Activated naive CD8-positive, alpha-beta T cell treated with anti-CD3 and anti-CD28 coated beads, Interleukin-2, amount 10 ng/mL, durations not matched to agents 7 days and 5 days (primary cell): ENCODE data around the gene PDE4B. TPM values are rescaled to one million over a fixed set of nuclear protein-coding genes. Genes with fewer than 3 reads are reported as not detected.

Experiments used
- ATAC-seq: fragments of 150-1000 bp; cut with Tn5 transposase; one replicate; pipeline ENCODE4 v1.10.0; 2021; ENCODE audit warnings: low read depth, moderate library complexity
- POLR2A ChIA-PET: fragments of 350-600 bp; sonication (Branson Sonifier 250); formaldehyde crosslinking; loops from one replicate; lab custom pipeline; 2021; ENCODE audit warnings: antibody characterized with exemption; lab: Charles Lee
- DNase-seq: peaks from one replicate; pipeline ENCODE4 v3.0.0; 2021
- H3K27ac Mint-ChIP-seq: one replicate; pipeline ENCODE4 v1.8.0; 2022; ENCODE audit warnings: mild to moderate bottlenecking, mixed read lengths
- H3K27me3 Mint-ChIP-seq: one replicate; pipeline ENCODE4 v1.8.0; 2022; ENCODE audit warnings: mild to moderate bottlenecking, moderate library complexity, mixed read lengths
- H3K36me3 Mint-ChIP-seq: one replicate; pipeline ENCODE4 v1.8.0; 2021; ENCODE audit warnings: mild to moderate bottlenecking, mixed read lengths
- H3K4me1 Mint-ChIP-seq: one replicate; pipeline ENCODE4 v1.8.0; 2021; ENCODE audit warnings: mixed read lengths
- H3K4me3 Mint-ChIP-seq: one replicate; pipeline ENCODE4 v1.8.0; 2022; ENCODE audit warnings: mild to moderate bottlenecking, moderate library complexity, mixed read lengths
- H3K9me3 Mint-ChIP-seq: one replicate; pipeline ENCODE4 v1.8.0; 2021; ENCODE audit warnings: mixed read lengths
- total RNA-seq, 2 experiments: library from RNA; stranded (reverse); gene quantifications; one replicate each; pipeline ENCODE4 v1.2.3, GENCODE V29; 2021

PDE4B gene
- total RNA-seq, 2 experiments from 2014 or later: 36.1 to 40.0 TPM

GRCh38 chr1:65788762-65789161, 3.9 kb upstream of the PDE4B start:
- no peaks in the 10 kb centered on the region for H3K36me3 Mint-ChIP-seq
- no peak overlapping the region for H3K4me3 Mint-ChIP-seq
- H3K27ac Mint-ChIP-seq: no peak overlapping the region
- H3K9me3 Mint-ChIP-seq: peaks cover 10% of the 10 kb centered on the region
- DNase-seq (no peak), ATAC-seq (no peak)
- peaks cover 3% of the 10 kb centered on the region for H3K4me1 Mint-ChIP-seq
- POLR2A ChIA-PET: no interaction called here
- peaks cover 37% of the 10 kb centered on the region for H3K27me3 Mint-ChIP-seq

- Mint-ChIP-seq H3K27ac (no peak overlapping the region), H3K9me3 (peaks cover 10% of the 10 kb centered on the region), H3K4me1 (peaks cover 4% of the 10 kb centered on the region), H3K27me3 (peaks cover 61% of the 10 kb centered on the region), H3K4me3 (no peak overlapping the region), H3K36me3 (no peaks in the 10 kb centered on the region)
- no peak for ATAC-seq
- no peak for DNase-seq
- POLR2A ChIA-PET: interaction anchor here (0.5 kb wide), 1 partner anchor 1567 kb away, joined by 3 read pairs; no protein-coding TSS in a partner anchor
These were observed 1.3 kb upstream of the PDE4B start for GRCh38 chr1:65791396-65791795.

DNA sequence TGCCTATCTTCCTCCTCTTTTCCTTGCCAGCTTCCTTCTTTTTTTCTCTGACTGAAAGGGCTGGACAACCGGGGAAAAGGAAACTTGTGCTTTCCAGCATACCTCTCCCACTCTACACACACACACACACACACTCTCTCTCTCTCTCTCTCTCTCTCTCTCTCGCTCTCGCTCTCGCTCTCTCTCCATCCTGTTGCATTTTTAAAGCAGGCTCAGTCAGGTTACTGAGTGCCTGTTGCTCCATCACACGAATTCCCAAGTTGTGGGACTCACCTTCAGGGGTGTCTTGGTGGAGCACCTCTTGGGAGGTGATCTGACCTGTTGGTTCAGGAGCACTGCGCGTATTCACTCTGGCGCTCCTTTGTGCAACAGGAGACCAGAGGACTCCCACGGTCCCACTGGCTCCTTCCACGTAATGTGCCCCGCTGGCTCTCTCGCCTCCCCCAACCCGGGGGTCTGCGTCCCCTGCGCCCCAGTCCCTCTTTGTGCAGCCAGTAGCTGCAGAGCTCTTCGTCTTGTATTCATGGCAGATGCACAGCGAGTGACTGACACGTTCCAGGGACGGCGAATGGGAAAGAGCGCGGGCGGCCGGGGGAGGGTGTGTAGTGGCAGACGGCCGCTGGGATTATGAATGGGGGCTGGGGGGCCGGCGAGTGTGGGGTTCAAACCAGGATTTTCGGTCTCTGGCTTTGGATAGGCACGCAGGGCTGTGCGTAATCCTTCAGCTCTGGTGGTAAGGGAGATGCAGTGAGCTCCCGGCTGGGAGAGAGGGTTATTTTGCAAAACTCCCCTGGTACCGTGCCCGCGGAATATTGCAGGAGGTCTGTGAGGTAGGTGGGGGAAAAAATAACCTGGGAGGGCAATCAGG, 660 bp upstream of the PDE4B start:
- H3K4me3 Mint-ChIP-seq: no peak overlapping the region
- H3K27ac Mint-ChIP-seq: no peak overlapping the region
- H3K27me3 Mint-ChIP-seq: peaks cover 64% of the 10 kb centered on the region
- no peak for DNase-seq
- peaks cover 4% of the 10 kb centered on the region for H3K4me1 Mint-ChIP-seq
- no peak for ATAC-seq
- no peaks in the 10 kb centered on the region for H3K36me3 Mint-ChIP-seq
- peaks cover 10% of the 10 kb centered on the region for H3K9me3 Mint-ChIP-seq
- POLR2A ChIA-PET: no interaction called here

DNA sequence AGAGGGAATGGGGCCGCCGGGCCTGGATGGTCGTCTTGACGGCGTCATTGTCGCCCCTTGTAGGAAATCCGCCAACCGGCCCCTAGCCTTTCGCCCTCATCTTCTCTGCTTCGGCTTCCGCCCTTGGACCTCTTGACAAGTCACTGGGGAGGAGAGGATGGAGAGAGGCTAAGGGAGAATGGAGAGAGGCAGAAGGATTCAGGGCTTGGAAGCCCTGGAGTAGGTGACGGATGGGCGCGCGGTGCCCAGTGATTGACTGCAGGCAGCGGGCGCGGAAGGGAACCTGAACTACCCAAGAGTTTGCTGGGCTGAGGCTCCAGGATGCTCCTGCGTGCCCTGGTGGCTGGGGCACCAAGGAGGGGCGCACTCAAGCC, 651 bp downstream of the PDE4B start:
- H3K36me3 Mint-ChIP-seq: no peaks in the 10 kb centered on the region
- DNase-seq (peak; percentile 27), ATAC-seq (no peak)
- POLR2A ChIA-PET: no interaction called here
- peak overlapping the region; percentile 25 for H3K4me3 Mint-ChIP-seq
- peaks cover 8% of the 10 kb centered on the region for H3K9me3 Mint-ChIP-seq
- peaks cover 61% of the 10 kb centered on the region for H3K27me3 Mint-ChIP-seq
- peaks cover 4% of the 10 kb centered on the region for H3K4me1 Mint-ChIP-seq
- no peak overlapping the region for H3K27ac Mint-ChIP-seq

DNA sequence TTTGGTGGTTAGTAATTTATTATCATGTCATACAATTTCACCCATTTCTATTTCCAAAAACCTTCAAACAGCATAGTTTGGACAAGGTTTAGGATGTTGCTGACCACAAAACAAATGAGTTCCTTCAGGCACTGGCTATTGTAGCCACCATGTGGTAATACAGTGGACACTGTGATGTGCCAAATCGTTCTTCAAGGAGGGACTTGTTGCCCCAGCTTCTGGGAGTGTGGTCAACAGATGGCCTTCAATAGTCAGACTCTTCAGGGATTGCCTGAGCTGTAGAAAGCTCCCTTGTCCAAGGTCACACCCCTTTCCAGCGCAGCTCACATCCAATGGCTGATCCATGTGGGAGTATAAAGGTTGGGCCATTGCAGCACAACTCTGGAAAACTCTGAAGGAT, 2.6 kb downstream of the PDE4B start:
- peaks cover 4% of the 10 kb centered on the region for H3K4me1 Mint-ChIP-seq
- no peak for ATAC-seq
- POLR2A ChIA-PET: no interaction called here
- H3K4me3 Mint-ChIP-seq: no peak overlapping the region
- H3K36me3 Mint-ChIP-seq: no peaks in the 10 kb centered on the region
- H3K9me3 Mint-ChIP-seq: peaks cover 2% of the 10 kb centered on the region
- no peak overlapping the region for H3K27ac Mint-ChIP-seq
- H3K27me3 Mint-ChIP-seq: peaks cover 70% of the 10 kb centered on the region
- no peak for DNase-seq

DNA sequence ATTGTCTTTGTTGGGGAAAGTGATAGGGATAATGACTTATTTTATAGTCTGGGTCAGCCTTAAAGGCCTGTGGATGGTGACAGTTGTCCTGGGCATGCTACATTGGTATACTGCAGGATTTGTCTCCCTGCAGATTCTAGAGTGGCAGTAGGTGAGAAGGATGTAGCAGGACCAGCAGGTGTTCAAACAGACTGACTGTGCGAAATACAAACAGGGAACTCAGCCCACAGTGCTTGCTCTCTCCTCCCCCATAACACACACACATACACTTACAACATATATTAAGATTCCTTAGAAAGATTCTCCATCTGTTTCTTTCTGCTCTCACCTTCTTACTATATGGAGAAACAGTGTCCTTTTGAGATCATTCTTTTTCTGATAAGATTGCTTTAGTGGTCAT, 6.9 kb downstream of the PDE4B start:
- H3K27ac Mint-ChIP-seq: no peak overlapping the region
- peaks cover 50% of the 10 kb centered on the region for H3K27me3 Mint-ChIP-seq
- H3K4me3 Mint-ChIP-seq: no peak overlapping the region
- no peaks in the 10 kb centered on the region for H3K36me3 Mint-ChIP-seq
- ATAC-seq (no peak), DNase-seq (no peak)
- H3K9me3 Mint-ChIP-seq: no peaks in the 10 kb centered on the region
- POLR2A ChIA-PET: no interaction called here
- H3K4me1 Mint-ChIP-seq: no peaks in the 10 kb centered on the region

DNA sequence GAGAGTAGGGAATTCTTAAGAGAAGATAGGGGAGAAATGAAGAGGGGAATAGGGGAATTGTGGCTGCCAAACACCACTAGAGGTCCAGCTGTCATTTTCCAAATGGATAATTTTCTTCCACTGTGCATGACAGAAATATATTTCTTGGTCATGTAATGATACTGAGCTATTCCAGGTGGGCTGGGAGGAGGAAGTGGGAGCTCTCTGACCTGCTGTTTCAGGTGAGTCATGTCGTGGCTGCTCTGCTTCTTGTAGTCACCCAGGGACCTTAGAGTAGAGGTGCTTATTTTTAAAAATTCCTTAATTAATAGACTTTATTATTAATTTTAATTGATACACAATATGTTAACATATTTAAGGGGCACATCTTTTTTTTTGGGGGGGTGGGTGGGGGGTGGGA, 11.9 kb downstream of the PDE4B start:
- Mint-ChIP-seq H3K27ac (no peak overlapping the region), H3K4me1 (no peaks in the 10 kb centered on the region), H3K27me3 (peaks cover 52% of the 10 kb centered on the region), H3K36me3 (peaks cover 4% of the 10 kb centered on the region), H3K9me3 (peaks cover 5% of the 10 kb centered on the region), H3K4me3 (no peak overlapping the region)
- ATAC-seq: no peak
- DNase-seq: no peak
- POLR2A ChIA-PET: no interaction called here

DNA sequence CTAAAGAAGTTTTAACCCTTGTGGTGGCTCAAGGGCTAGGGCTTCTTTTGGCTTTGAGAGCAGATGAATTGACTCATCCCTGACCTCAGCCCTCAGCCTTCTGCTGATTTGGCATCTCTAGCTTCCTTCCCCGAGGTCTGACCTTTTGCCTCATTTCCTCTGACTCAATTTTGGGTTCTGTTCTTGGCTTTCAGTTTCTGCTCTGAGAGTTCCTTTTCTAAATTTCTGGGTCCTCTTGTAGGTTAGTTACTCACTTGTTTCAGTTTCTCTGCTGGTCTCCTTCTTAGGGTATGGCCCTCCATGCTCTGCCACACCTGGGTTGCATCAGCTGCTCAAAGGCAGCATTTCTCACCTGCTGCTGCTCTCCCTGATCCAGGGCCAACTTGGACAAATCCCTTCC, 19.4 kb downstream of the PDE4B start:
- Mint-ChIP-seq H3K9me3 (peaks cover 8% of the 10 kb centered on the region), H3K27ac (peak overlapping the region; percentile 91), H3K27me3 (peaks cover 18% of the 10 kb centered on the region), H3K4me1 (peaks cover 17% of the 10 kb centered on the region), H3K4me3 (peak overlapping the region; percentile 44), H3K36me3 (peaks cover 16% of the 10 kb centered on the region)
- POLR2A ChIA-PET: interaction anchor here (0.7 to 0.8 kb wide), 2 partner anchors 19 to 1113 kb away, joined by 3 to 4 read pairs; partner anchors contain the start of genes DNAI4 and MIER1
- peak; percentile 97 for ATAC-seq
- peak; percentile 35 for DNase-seq

- H3K4me1 Mint-ChIP-seq: peaks cover 17% of the 10 kb centered on the region
- H3K36me3 Mint-ChIP-seq: peaks cover 12% of the 10 kb centered on the region
- peaks cover 3% of the 10 kb centered on the region for H3K9me3 Mint-ChIP-seq
- ATAC-seq: no peak
- H3K27me3 Mint-ChIP-seq: peaks cover 9% of the 10 kb centered on the region
- no peak overlapping the region for H3K4me3 Mint-ChIP-seq
- DNase-seq: no peak
- no peak overlapping the region for H3K27ac Mint-ChIP-seq
- POLR2A ChIA-PET: interaction anchor here (0.7 kb wide), 1 partner anchor 447 kb away, joined by 3 read pairs; no protein-coding TSS in a partner anchor
These were observed 21.3 kb downstream of the PDE4B start for GRCh38 chr1:65813956-65814355.

GRCh38 chr1:65814752-65815151, 22.1 kb downstream of the PDE4B start:
- peaks cover 12% of the 10 kb centered on the region for H3K27me3 Mint-ChIP-seq
- ATAC-seq: no peak
- POLR2A ChIA-PET: no interaction called here

DNA sequence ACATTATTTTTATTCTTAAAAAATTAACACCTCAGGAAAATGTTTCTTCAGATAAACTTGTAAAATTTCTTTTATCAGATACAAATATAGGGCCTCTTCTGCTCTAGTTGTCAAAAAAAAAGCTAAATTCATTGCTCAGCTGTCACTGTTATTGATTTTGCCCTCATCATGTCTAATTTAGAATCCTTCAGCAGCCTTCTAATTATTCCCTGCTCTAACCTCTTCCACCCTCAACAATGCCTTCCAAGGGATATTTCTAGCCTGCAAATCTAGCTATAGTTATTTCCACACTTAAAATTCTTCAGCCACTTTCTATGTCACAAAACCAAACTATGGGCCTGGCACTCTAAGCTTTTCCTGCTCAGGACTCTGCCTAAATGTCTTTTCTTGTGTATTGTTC, 25.2 kb downstream of the PDE4B start:
- no peak for DNase-seq
- POLR2A ChIA-PET: no interaction called here
- peaks cover 1% of the 10 kb centered on the region for H3K9me3 Mint-ChIP-seq
- H3K36me3 Mint-ChIP-seq: peaks cover 9% of the 10 kb centered on the region
- H3K27ac Mint-ChIP-seq: no peak overlapping the region
- H3K4me1 Mint-ChIP-seq: peaks cover 5% of the 10 kb centered on the region
- no peak for ATAC-seq
- no peak overlapping the region for H3K4me3 Mint-ChIP-seq
- peaks cover 25% of the 10 kb centered on the region for H3K27me3 Mint-ChIP-seq

More at GRCh38 chr1:65814752-65815151, 22.1 kb downstream of the PDE4B start:
- H3K4me1 Mint-ChIP-seq: peaks cover 17% of the 10 kb centered on the region
- H3K9me3 Mint-ChIP-seq: peaks cover 3% of the 10 kb centered on the region
- no peak for DNase-seq
- H3K36me3 Mint-ChIP-seq: peaks cover 12% of the 10 kb centered on the region
- H3K27ac Mint-ChIP-seq: no peak overlapping the region
- no peak overlapping the region for H3K4me3 Mint-ChIP-seq

DNA sequence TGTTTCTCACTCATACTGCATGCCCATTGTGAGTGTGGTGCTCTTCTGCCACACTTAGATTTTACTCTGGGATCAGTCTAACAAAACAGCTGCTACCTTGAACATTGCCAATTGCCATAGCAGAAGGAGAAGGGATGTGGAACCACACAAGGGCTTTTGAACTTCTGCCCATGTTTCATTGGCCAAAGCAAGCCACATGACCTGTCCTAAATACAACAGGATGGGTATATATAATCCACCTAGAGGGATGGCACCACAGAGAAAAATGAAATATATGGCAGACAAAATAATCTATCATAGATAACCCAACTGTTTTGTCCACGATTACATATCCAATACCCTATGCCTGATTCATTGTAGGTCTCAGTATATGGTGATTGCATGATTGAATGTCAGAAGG, 26.3 kb downstream of the PDE4B start:
- DNase-seq (no peak), ATAC-seq (no peak)
- POLR2A ChIA-PET: no interaction called here
- H3K9me3 Mint-ChIP-seq: peaks cover 3% of the 10 kb centered on the region
- no peak overlapping the region for H3K27ac Mint-ChIP-seq
- peaks cover 29% of the 10 kb centered on the region for H3K27me3 Mint-ChIP-seq
- peaks cover 1% of the 10 kb centered on the region for H3K4me1 Mint-ChIP-seq
- no peaks in the 10 kb centered on the region for H3K36me3 Mint-ChIP-seq
- no peak overlapping the region for H3K4me3 Mint-ChIP-seq

- DNase-seq (no peak), ATAC-seq (no peak)
- Mint-ChIP-seq H3K4me1 (peaks cover 1% of the 10 kb centered on the region), H3K9me3 (peaks cover 3% of the 10 kb centered on the region), H3K36me3 (no peaks in the 10 kb centered on the region), H3K27ac (no peak overlapping the region), H3K4me3 (no peak overlapping the region), H3K27me3 (peaks cover 33% of the 10 kb centered on the region)
- POLR2A ChIA-PET: no interaction called here
These were observed 28.3 kb downstream of the PDE4B start for GRCh38 chr1:65820983-65821382.

DNA sequence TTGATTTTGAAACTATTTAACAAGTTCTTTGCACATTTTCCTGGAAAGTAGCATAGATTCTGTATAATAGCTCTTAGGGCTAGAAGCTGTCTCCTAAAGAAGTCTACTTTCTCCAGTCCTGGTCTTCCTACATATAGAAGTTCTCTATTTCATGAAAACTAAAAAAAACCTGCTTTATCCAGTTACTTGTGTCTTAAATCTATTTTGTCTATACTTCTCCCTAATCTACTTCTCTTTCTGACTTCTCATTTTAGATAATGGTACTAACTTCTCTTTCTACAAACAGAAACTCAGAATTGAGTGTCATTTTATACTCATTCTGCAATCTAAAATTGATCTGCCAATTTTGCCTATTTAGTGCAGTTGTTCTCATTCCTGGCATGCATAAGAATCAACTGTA, 28.7 kb downstream of the PDE4B start:
- Mint-ChIP-seq H3K4me3 (no peak overlapping the region), H3K27me3 (peaks cover 34% of the 10 kb centered on the region), H3K36me3 (no peaks in the 10 kb centered on the region), H3K27ac (no peak overlapping the region), H3K9me3 (peaks cover 3% of the 10 kb centered on the region), H3K4me1 (peaks cover 1% of the 10 kb centered on the region)
- ATAC-seq (no peak), DNase-seq (no peak)
- POLR2A ChIA-PET: no interaction called here
